Measurements from ENCODE around the gene TP53I3.
"Not testable (repeated sequence)": the region's sequence is repeated elsewhere in the genome, so short reads cannot be mapped to it uniquely, and the experiment has no call there.

The TP53I3 gene

DNA sequence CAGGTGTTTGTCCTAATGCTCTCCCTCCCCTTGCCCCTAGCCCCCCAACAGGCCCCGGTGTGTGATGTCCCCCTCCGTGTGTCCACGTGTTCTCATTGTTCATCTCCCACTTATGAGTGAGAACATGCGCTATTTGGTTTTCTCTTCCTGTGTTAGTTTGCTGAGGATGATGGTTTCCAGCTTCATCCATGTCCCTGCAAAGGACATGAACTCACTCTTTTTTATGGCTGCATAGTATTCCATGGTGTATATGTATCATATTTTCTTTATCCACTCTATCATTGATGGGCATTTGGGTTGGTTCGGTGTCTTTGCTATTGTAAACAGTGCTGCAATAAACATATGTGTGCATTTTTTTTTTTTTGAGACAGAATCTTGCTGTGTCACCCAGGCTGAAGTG, 8.6 kb upstream of the TP53I3 start:
- H3K4me1 ChIP-seq (ENCODE audit: control insufficient read depth, insufficient read depth, low read length); H3K9ac ChIP-seq (ENCODE audit: low read depth, low read length); H3K9me3 ChIP-seq (replicated peaks; ENCODE audit: low read length); H3K36me3 ChIP-seq (ENCODE audit: insufficient read depth, low read length); H3K4me3 ChIP-seq (ENCODE audit: low read length); H3K27me3 ChIP-seq (ENCODE audit: control insufficient read depth, insufficient read depth, low read length); H3K4me2 ChIP-seq (ENCODE audit: low read length): not testable (repeated sequence)

GRCh38 chr2:24088821-24089359, 4.3 kb upstream of the TP53I3 start:
- Histone ChIP-seq H3K36me3 (ENCODE audit: insufficient read depth, low read length) (no peaks in the 10 kb centered on the region), H3K9me3 (replicated peaks; ENCODE audit: low read length) (no peaks in the 10 kb centered on the region), H3K9ac (ENCODE audit: low read depth, low read length) (no peak overlapping the region), H3K4me2 (ENCODE audit: low read length) (no peak overlapping the region), H3K4me1 (ENCODE audit: control insufficient read depth, insufficient read depth, low read length) (peaks cover 7% of the 10 kb centered on the region), H3K27me3 (ENCODE audit: control insufficient read depth, insufficient read depth, low read length) (no peaks in the 10 kb centered on the region), H3K4me3 (ENCODE audit: low read length) (no peak overlapping the region)

DNA sequence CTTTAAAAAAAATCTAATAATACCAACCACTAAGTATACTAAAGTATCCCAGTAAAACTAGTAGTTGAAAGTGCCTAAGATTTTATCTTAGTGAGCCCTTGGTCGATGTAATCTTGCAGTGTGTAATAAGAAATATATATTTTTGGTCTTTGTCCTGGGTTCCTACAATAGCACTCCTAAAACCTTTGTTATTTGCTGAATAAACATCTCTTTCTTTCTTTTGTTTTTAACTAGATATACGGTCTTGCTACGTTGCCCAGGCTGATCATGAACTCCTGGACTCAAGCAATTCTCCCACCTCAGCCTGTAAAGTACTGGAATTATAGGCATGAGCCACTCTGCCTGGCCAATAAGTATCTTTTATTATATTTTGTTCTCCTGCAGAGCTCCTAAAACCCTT, 2.4 kb upstream of the TP53I3 start:
- Histone ChIP-seq H3K4me3 (ENCODE audit: low read length) (no peak overlapping the region), H3K27me3 (ENCODE audit: control insufficient read depth, insufficient read depth, low read length) (no peaks in the 10 kb centered on the region), H3K36me3 (ENCODE audit: insufficient read depth, low read length) (peaks cover 13% of the 10 kb centered on the region), H3K4me1 (ENCODE audit: control insufficient read depth, insufficient read depth, low read length) (peaks cover 20% of the 10 kb centered on the region), H3K9me3 (replicated peaks; ENCODE audit: low read length) (no peaks in the 10 kb centered on the region), H3K9ac (ENCODE audit: low read depth, low read length) (no peak overlapping the region), H3K4me2 (ENCODE audit: low read length) (no peak overlapping the region)

DNA sequence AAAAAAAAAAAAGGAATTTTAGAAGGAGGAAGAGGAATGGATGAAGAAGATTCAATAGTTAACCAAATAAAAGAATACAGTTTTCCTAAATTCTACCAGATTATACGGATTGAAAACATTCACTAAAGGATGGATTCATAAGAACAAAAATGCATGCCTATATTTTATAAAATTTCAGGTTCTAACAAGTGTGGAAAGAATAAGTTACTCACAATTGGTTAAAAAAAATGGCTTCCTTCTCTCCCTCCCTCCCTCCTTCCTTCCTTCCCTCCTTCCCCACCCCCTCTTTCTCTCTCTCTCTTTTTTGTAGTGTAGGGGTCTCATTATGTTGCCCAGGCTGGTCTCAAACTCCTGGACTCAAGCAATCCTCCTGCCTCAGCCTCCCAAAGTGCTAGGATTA, 1.6 kb upstream of the TP53I3 start:
- Histone ChIP-seq H3K36me3 (ENCODE audit: insufficient read depth, low read length) (peaks cover 15% of the 10 kb centered on the region), H3K4me1 (ENCODE audit: control insufficient read depth, insufficient read depth, low read length) (peaks cover 26% of the 10 kb centered on the region), H3K4me3 (ENCODE audit: low read length) (no peak overlapping the region), H3K27me3 (ENCODE audit: control insufficient read depth, insufficient read depth, low read length) (no peaks in the 10 kb centered on the region), H3K9ac (ENCODE audit: low read depth, low read length) (no peak overlapping the region), H3K4me2 (ENCODE audit: low read length) (no peak overlapping the region), H3K9me3 (replicated peaks; ENCODE audit: low read length) (no peaks in the 10 kb centered on the region)

DNA sequence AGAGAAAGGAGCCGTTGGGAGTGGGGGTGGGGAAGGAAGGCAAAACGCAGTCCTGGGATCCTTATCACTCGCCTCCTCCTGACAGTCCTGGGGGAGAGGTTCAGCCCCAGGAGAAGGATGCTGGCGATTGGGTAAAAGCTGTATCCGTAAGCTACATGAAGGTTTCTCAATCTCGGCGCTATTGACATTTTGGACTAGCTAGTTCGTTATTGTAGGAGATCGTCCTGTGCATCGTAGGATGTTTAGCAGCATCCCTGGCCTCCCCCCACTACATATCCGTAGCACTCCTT, 511 bp upstream of the TP53I3 start:
- peaks cover 31% of the 10 kb centered on the region for H3K4me1 ChIP-seq (ENCODE audit: control insufficient read depth, insufficient read depth, low read length)
- H3K27me3 ChIP-seq (ENCODE audit: control insufficient read depth, insufficient read depth, low read length), result no peaks in the 10 kb centered on the region
- peak overlapping the region; percentile 88 for H3K9ac ChIP-seq (ENCODE audit: low read depth, low read length)

GRCh38 chr2:24083567-24084385, 858 bp downstream of the TP53I3 start:
- peak overlapping the region; percentile 80 for H3K4me2 ChIP-seq (ENCODE audit: low read length)
- H3K4me1 ChIP-seq (ENCODE audit: control insufficient read depth, insufficient read depth, low read length), result peaks cover 31% of the 10 kb centered on the region
- no peaks in the 10 kb centered on the region for H3K9me3 ChIP-seq (replicated peaks; ENCODE audit: low read length)
- H3K4me3 ChIP-seq (ENCODE audit: low read length), result peak overlapping the region; percentile 81
- H3K27me3 ChIP-seq (ENCODE audit: control insufficient read depth, insufficient read depth, low read length), result no peaks in the 10 kb centered on the region
- peaks cover 25% of the 10 kb centered on the region for H3K36me3 ChIP-seq (ENCODE audit: insufficient read depth, low read length)
- peak overlapping the region; percentile 88 for H3K9ac ChIP-seq (ENCODE audit: low read depth, low read length)

More for the DNA sequence above, 511 bp upstream of the TP53I3 start:
- peak overlapping the region; percentile 81 for H3K4me3 ChIP-seq (ENCODE audit: low read length)
- no peaks in the 10 kb centered on the region for H3K9me3 ChIP-seq (replicated peaks; ENCODE audit: low read length)
- peak overlapping the region; percentile 80 for H3K4me2 ChIP-seq (ENCODE audit: low read length)
- H3K36me3 ChIP-seq (ENCODE audit: insufficient read depth, low read length), result peaks cover 15% of the 10 kb centered on the region

GRCh38 chr2:24082787-24083566, 1.7 kb downstream of the TP53I3 start:
- Histone ChIP-seq H3K27me3 (ENCODE audit: control insufficient read depth, insufficient read depth, low read length) (no peaks in the 10 kb centered on the region), H3K9ac (ENCODE audit: low read depth, low read length) (peak overlapping the region; percentile 88), H3K4me2 (ENCODE audit: low read length) (peak overlapping the region; percentile 80), H3K9me3 (replicated peaks; ENCODE audit: low read length) (no peaks in the 10 kb centered on the region), H3K4me1 (ENCODE audit: control insufficient read depth, insufficient read depth, low read length) (peaks cover 31% of the 10 kb centered on the region), H3K36me3 (ENCODE audit: insufficient read depth, low read length) (peaks cover 30% of the 10 kb centered on the region), H3K4me3 (ENCODE audit: low read length) (peak overlapping the region; percentile 81)

- no peak overlapping the region for H3K9ac ChIP-seq (ENCODE audit: low read depth, low read length)
- no peaks in the 10 kb centered on the region for H3K27me3 ChIP-seq (ENCODE audit: control insufficient read depth, insufficient read depth, low read length)
- no peak overlapping the region for H3K4me3 ChIP-seq (ENCODE audit: low read length)
- peaks cover 36% of the 10 kb centered on the region for H3K4me1 ChIP-seq (ENCODE audit: control insufficient read depth, insufficient read depth, low read length)
- no peaks in the 10 kb centered on the region for H3K9me3 ChIP-seq (replicated peaks; ENCODE audit: low read length)
- peaks cover 30% of the 10 kb centered on the region for H3K36me3 ChIP-seq (ENCODE audit: insufficient read depth, low read length)
- no peak overlapping the region for H3K4me2 ChIP-seq (ENCODE audit: low read length)
Observed at GRCh38 chr2:24080701-24081100, 3.9 kb downstream of the TP53I3 start.

- Histone ChIP-seq H3K4me1 (ENCODE audit: control insufficient read depth, insufficient read depth, low read length) (peaks cover 29% of the 10 kb centered on the region), H3K27me3 (ENCODE audit: control insufficient read depth, insufficient read depth, low read length) (no peaks in the 10 kb centered on the region), H3K4me3 (ENCODE audit: low read length) (peak overlapping the region; percentile 84), H3K4me2 (ENCODE audit: low read length) (peak overlapping the region; percentile 89), H3K36me3 (ENCODE audit: insufficient read depth, low read length) (peaks cover 36% of the 10 kb centered on the region), H3K9ac (ENCODE audit: low read depth, low read length) (peak overlapping the region; percentile 81), H3K9me3 (replicated peaks; ENCODE audit: low read length) (no peaks in the 10 kb centered on the region)
Observed at GRCh38 chr2:24077879-24078278, 6.8 kb downstream of the TP53I3 start.

DNA sequence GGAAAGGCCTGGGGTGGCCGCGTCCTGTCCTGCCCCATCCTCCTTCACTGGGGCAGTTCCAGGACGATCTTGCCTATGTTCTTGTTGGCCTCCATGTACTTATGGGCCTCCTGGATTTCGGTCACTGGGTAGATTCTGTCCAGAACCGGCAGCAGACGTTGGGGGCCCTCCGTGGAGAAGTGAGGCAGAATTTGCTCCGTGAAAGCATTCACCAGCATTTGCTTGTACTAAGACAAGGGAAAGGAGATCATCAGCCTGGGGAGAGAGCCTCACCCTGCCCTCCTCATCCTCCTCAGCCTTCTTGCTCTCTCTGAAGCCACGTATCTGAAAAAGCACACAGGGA, 7.1 kb downstream of the TP53I3 start:
- peak overlapping the region; percentile 81 for H3K9ac ChIP-seq (ENCODE audit: low read depth, low read length)
- H3K4me3 ChIP-seq (ENCODE audit: low read length), result peak overlapping the region; percentile 84
- peaks cover 36% of the 10 kb centered on the region for H3K36me3 ChIP-seq (ENCODE audit: insufficient read depth, low read length)
- no peaks in the 10 kb centered on the region for H3K27me3 ChIP-seq (ENCODE audit: control insufficient read depth, insufficient read depth, low read length)
- peaks cover 26% of the 10 kb centered on the region for H3K4me1 ChIP-seq (ENCODE audit: control insufficient read depth, insufficient read depth, low read length)
- H3K4me2 ChIP-seq (ENCODE audit: low read length), result peak overlapping the region; percentile 89
- H3K9me3 ChIP-seq (replicated peaks; ENCODE audit: low read length), result no peaks in the 10 kb centered on the region

GRCh38 chr2:24076849-24077534, 7.6 kb downstream of the TP53I3 start:
- Histone ChIP-seq H3K9me3 (replicated peaks; ENCODE audit: low read length) (no peaks in the 10 kb centered on the region), H3K36me3 (ENCODE audit: insufficient read depth, low read length) (peaks cover 34% of the 10 kb centered on the region), H3K9ac (ENCODE audit: low read depth, low read length) (peak overlapping the region; percentile 81)

More at GRCh38 chr2:24076849-24077534, 7.6 kb downstream of the TP53I3 start:
- no peaks in the 10 kb centered on the region for H3K27me3 ChIP-seq (ENCODE audit: control insufficient read depth, insufficient read depth, low read length)
- H3K4me1 ChIP-seq (ENCODE audit: control insufficient read depth, insufficient read depth, low read length), result peaks cover 23% of the 10 kb centered on the region
- H3K4me2 ChIP-seq (ENCODE audit: low read length), result peak overlapping the region; percentile 89
- peak overlapping the region; percentile 84 for H3K4me3 ChIP-seq (ENCODE audit: low read length)

All from skeletal muscle satellite cell (primary cell).